Gastroesophageal sphincter (tissue), 4 donors: ENCODE results near the gene HSD17B13. TPM values are rescaled to one million over a fixed set of nuclear protein-coding genes. Genes with fewer than 3 reads are reported as not detected.
"Not testable (repeated sequence)": the region's sequence is repeated elsewhere in the genome, so short reads cannot be mapped to it uniquely, and the experiment has no call there.

Experiments
- ATAC-seq: fragments of 150-250 bp; one replicate; pipeline ENCODE4 v1.9.1; 2016; ENCODE audit warnings: mild to moderate bottlenecking, moderate library complexity
- H3K27ac ChIP-seq, 4 donors: fragments of 200-600 bp; sonication (generic) in 3 of 4; 1 replicate in 3 of 4; 2 replicates in 1 of 4; pipeline ENCODE4 v1.5.1; 2016 to 2019
- H3K27me3 ChIP-seq: fragments of 200-600 bp; sonication (generic); one replicate; pipeline ENCODE4 v1.5.1; 2019
- H3K36me3 ChIP-seq, 2 donors: fragments of 200-600 bp; sonication (generic); one replicate each; pipeline ENCODE4 v1.5.1; 2019; ENCODE audit warnings: control low read depth in 1 of 2
- H3K4me1 ChIP-seq, 3 donors: fragments of 200-600 bp; sonication (generic); 1 replicate in 2 of 3; 2 replicates in 1 of 3; pipeline ENCODE4 v1.5.1; 2016 to 2019; ENCODE audit warnings: control low read depth in 2 of 3
- H3K4me3 ChIP-seq, 2 donors: fragments of 200-600 bp; sonication (generic); one replicate each; pipeline ENCODE4 v1.5.1; 2019; ENCODE audit warnings: mild to moderate bottlenecking in 1 of 2, moderate library complexity in 1 of 2
- H3K9me3 ChIP-seq, 3 donors: fragments of 200-600 bp; sonication (generic); one replicate each; pipeline ENCODE4 v1.5.1; 2017 to 2019; ENCODE audit warnings: control low read depth in 2 of 3
- EP300 ChIP-seq: sonication (generic); formaldehyde crosslinking; IDR thresholded peaks from one replicate; pipeline ENCODE4 v1.6.1; 2017; ENCODE audit warnings: antibody characterized with exemption, mild to moderate bottlenecking
- POLR2A ChIP-seq, 2 donors: fragments of 450-650 bp; IDR thresholded peaks; one replicate each; pipeline ENCODE4 v1.6.1; 2017; ENCODE audit warnings: antibody characterized with exemption in 2 of 2, mild to moderate bottlenecking in 2 of 2, moderate library complexity in 1 of 2
- POLR2AphosphoS5 ChIP-seq: sonication (generic); formaldehyde crosslinking; IDR thresholded peaks from one replicate; pipeline ENCODE4 v1.6.1; 2017; ENCODE audit warnings: antibody characterized with exemption
- WGBS, 2 donors: methylation state at CpG; one replicate each; pipeline ENCODE4 v1.1.5; 2018; ENCODE audit warnings: low coverage in 1 of 2; 5-methylcytosine and 5-hydroxymethylcytosine counted together
- total RNA-seq, 4 donors: library from RNA; depleted of rRNA; stranded (reverse); fragments of >200 nt; gene quantifications; one replicate each; pipeline ENCODE4 v1.1.0, GENCODE V29; 2016
- TF ChIP-seq, protein P1 (sequence below), 4 experiments: fragments of 200-600 bp in 2 of 4; fragments of 450-650 bp in 2 of 4; sonication (generic) in 1 of 4; IDR thresholded peaks; one replicate each; pipeline ENCODE4 v1.5.1; 2017 to 2019; ENCODE audit warnings: antibody characterized with exemption in 4 of 4, mild to moderate bottlenecking in 2 of 4, moderate library complexity in 2 of 4

The HSD17B13 gene
- total RNA-seq, 4 donors from 2014 or later: 0.54 to 1.1 (median 0.67) TPM

GRCh38 chr4:87345139-87345538 is 22.5 kb upstream of the HSD17B13 start:
- no peak overlapping the region for H3K4me3 ChIP-seq
- H3K4me1 ChIP-seq: no peaks in the 10 kb centered on the region
- H3K27me3 ChIP-seq: no peaks in the 10 kb centered on the region
- peaks cover 0 to 20% (median 0%) of the 10 kb centered on the region in 3 donors for H3K9me3 ChIP-seq
- peaks cover 0 to 44% of the 10 kb centered on the region in 2 donors for H3K36me3 ChIP-seq
- no peak for TF ChIP-seq POLR2A (IDR thresholded peaks at IDR 0.05)
- TF ChIP-seq, protein P1, sequence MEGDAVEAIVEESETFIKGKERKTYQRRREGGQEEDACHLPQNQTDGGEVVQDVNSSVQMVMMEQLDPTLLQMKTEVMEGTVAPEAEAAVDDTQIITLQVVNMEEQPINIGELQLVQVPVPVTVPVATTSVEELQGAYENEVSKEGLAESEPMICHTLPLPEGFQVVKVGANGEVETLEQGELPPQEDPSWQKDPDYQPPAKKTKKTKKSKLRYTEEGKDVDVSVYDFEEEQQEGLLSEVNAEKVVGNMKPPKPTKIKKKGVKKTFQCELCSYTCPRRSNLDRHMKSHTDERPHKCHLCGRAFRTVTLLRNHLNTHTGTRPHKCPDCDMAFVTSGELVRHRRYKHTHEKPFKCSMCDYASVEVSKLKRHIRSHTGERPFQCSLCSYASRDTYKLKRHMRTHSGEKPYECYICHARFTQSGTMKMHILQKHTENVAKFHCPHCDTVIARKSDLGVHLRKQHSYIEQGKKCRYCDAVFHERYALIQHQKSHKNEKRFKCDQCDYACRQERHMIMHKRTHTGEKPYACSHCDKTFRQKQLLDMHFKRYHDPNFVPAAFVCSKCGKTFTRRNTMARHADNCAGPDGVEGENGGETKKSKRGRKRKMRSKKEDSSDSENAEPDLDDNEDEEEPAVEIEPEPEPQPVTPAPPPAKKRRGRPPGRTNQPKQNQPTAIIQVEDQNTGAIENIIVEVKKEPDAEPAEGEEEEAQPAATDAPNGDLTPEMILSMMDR (IDR thresholded peaks at IDR 0.05): no peak
- no peak for TF ChIP-seq EP300
- no peak for TF ChIP-seq POLR2AphosphoS5
- no peak overlapping the region for H3K27ac ChIP-seq
- no peak for ATAC-seq

DNA sequence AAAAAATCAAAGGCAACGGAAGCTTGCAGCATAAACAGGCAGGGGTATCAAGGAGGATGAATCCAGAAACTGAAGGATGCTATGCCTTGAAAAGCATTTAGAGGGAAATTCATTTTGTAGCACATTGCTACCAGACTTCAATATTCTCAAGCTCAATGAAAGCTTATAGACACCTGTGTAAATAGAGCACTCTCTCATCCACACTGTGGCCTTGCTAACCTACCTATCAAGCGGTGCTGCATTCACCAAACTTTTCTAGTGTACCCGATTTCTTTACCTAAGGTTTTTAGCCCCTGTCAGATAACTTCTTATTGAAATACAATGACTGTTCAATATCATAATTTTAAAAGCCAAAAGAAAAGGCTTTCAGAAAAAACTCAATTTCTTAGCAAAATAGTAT is 20.2 kb upstream of the HSD17B13 start:
- WGBS, 2 donors: 96% methylated on average over 3 of the region's 3 CpGs
- peaks cover 0 to 20% (median 0%) of the 10 kb centered on the region in 3 donors for H3K9me3 ChIP-seq
- no peak overlapping the region for H3K27ac ChIP-seq
- no peaks in the 10 kb centered on the region for H3K4me1 ChIP-seq
- no peaks in the 10 kb centered on the region for H3K27me3 ChIP-seq
- TF ChIP-seq POLR2AphosphoS5 (no peak), POLR2A (IDR thresholded peaks at IDR 0.05) (no peak), EP300 (no peak)
- TF ChIP-seq, protein P1 (IDR thresholded peaks at IDR 0.05): no peak
- H3K4me3 ChIP-seq: no peak overlapping the region
- peaks cover 0 to 67% of the 10 kb centered on the region in 2 donors for H3K36me3 ChIP-seq
- no peak for ATAC-seq

GRCh38 chr4:87341954-87342635 is 19.4 kb upstream of the HSD17B13 start:
- H3K36me3 ChIP-seq: peaks cover 0 to 74% of the 10 kb centered on the region in 2 donors

GRCh38 chr4:87339440-87339839 is 16.8 kb upstream of the HSD17B13 start:
- 90 to 94% methylated on average over 2 of the region's 2 CpGs for WGBS, 2 donors
- no peak for ATAC-seq
- Histone ChIP-seq H3K27me3 (no peaks in the 10 kb centered on the region), H3K9me3 (peaks cover 0 to 5% (median 0%) of the 10 kb centered on the region in 3 donors), H3K4me3 (no peak overlapping the region), H3K36me3 (peaks cover 0 to 80% of the 10 kb centered on the region in 2 donors), H3K4me1 (no peaks in the 10 kb centered on the region), H3K27ac (no peak overlapping the region)
- TF ChIP-seq POLR2AphosphoS5 (no peak), EP300 (no peak), POLR2A (IDR thresholded peaks at IDR 0.05) (no peak)
- TF ChIP-seq, protein P1 (IDR thresholded peaks at IDR 0.05): no peak

More at GRCh38 chr4:87341954-87342635, 19.4 kb upstream of the HSD17B13 start:
- WGBS, 2 donors: 57 to 90% methylated on average over 5 to 8 of the region's 8 CpGs
- not testable (repeated sequence) for H3K27me3 ChIP-seq, ATAC-seq, H3K27ac ChIP-seq, H3K4me1 ChIP-seq, H3K4me3 ChIP-seq
- peaks cover 0 to 20% (median 0%) of the 10 kb centered on the region in 3 donors for H3K9me3 ChIP-seq

GRCh38 chr4:87337361-87337760 is 14.7 kb upstream of the HSD17B13 start:
- 75% methylated on average over 1 of the region's 1 CpG; no CpG with 5 or more reads in 1 of the 2 donors for WGBS, 2 donors
- Histone ChIP-seq H3K4me3 (no peak overlapping the region), H3K27ac (no peak overlapping the region), H3K27me3 (no peaks in the 10 kb centered on the region), H3K4me1 (no peaks in the 10 kb centered on the region), H3K36me3 (peaks cover 0 to 90% of the 10 kb centered on the region in 2 donors), H3K9me3 (peaks cover 0 to 24% (median 0%) of the 10 kb centered on the region in 3 donors)
- TF ChIP-seq EP300 (no peak), POLR2AphosphoS5 (no peak), POLR2A (IDR thresholded peaks at IDR 0.05) (no peak)
- TF ChIP-seq, protein P1 (IDR thresholded peaks at IDR 0.05): no peak
- ATAC-seq: no peak
